ENCODE data around the gene LMNB1.
"Not testable (repeated sequence)": the region's sequence is repeated elsewhere in the genome, so short reads cannot be mapped to it uniquely, and the experiment has no call there.

The LMNB1 gene

GRCh38 chr5:126818736-126819135, 41.8 kb downstream of the LMNB1 start:
- DNase-seq (ENCODE audit: low read depth, low spot score) = no peak

- DNase-seq (ENCODE audit: low read depth, low spot score) = no peak
Measured at GRCh38 chr5:126819253-126819652, 42.3 kb downstream of the LMNB1 start.

- no peak for DNase-seq (ENCODE audit: low read depth, low spot score)
Measured at GRCh38 chr5:126826619-126827215, 49.8 kb downstream of the LMNB1 start.

- no peak for DNase-seq (ENCODE audit: low read depth, low spot score)
Measured at GRCh38 chr5:126829098-126829497, 52.2 kb downstream of the LMNB1 start.

- DNase-seq (ENCODE audit: low read depth, low spot score) = no peak
Measured at GRCh38 chr5:126830061-126830460, 53.1 kb downstream of the LMNB1 start.

- DNase-seq (ENCODE audit: low read depth, low spot score) = no peak
Measured at GRCh38 chr5:126831156-126831555, 54.2 kb downstream of the LMNB1 start.

GRCh38 chr5:126836778-126837177, 59.8 kb downstream of the LMNB1 start:
- DNase-seq (ENCODE audit: low read depth, low spot score) = no peak

- DNase-seq (ENCODE audit: low read depth, low spot score) = no peak
Measured at GRCh38 chr5:126837242-126837641, 60.3 kb downstream of the LMNB1 start.

- no peak for DNase-seq (ENCODE audit: low read depth, low spot score)
Measured at GRCh38 chr5:126837906-126838539, 61.1 kb downstream of the LMNB1 start.

- DNase-seq (ENCODE audit: low read depth, low spot score) = not testable (repeated sequence)
Measured at GRCh38 chr5:126839407-126839806, 62.5 kb downstream of the LMNB1 start.

GRCh38 chr5:126843375-126843774, 66.4 kb downstream of the LMNB1 start:
- DNase-seq (ENCODE audit: low read depth, low spot score) = not testable (repeated sequence)

- not testable (repeated sequence) for DNase-seq (ENCODE audit: low read depth, low spot score)
Measured at GRCh38 chr5:126845470-126846070, 68.6 kb downstream of the LMNB1 start.

GRCh38 chr5:126846344-126846743, 69.4 kb downstream of the LMNB1 start:
- no peak for DNase-seq (ENCODE audit: low read depth, low spot score)

GRCh38 chr5:126846744-126847455, 70.0 kb downstream of the LMNB1 start:
- no peak for DNase-seq (ENCODE audit: low read depth, low spot score)

GRCh38 chr5:126847456-126847820, 70.5 kb downstream of the LMNB1 start:
- DNase-seq (ENCODE audit: low read depth, low spot score) = no peak

- no peak for DNase-seq (ENCODE audit: low read depth, low spot score)
Measured at GRCh38 chr5:126847826-126848251, 70.9 kb downstream of the LMNB1 start.

- DNase-seq (ENCODE audit: low read depth, low spot score) = no peak
Measured at GRCh38 chr5:126848253-126848652, 71.3 kb downstream of the LMNB1 start.

GRCh38 chr5:126849101-126849678, 72.3 kb downstream of the LMNB1 start:
- no peak for DNase-seq (ENCODE audit: low read depth, low spot score)

- no peak for DNase-seq (ENCODE audit: low read depth, low spot score)
Measured at GRCh38 chr5:126851501-126852011, 74.6 kb downstream of the LMNB1 start.

- no peak for DNase-seq (ENCODE audit: low read depth, low spot score)
Measured at GRCh38 chr5:126852091-126852571, 75.2 kb downstream of the LMNB1 start.

- DNase-seq (ENCODE audit: low read depth, low spot score) = no peak
Measured at GRCh38 chr5:126852841-126853271, 75.9 kb downstream of the LMNB1 start.

Data from brain pericyte (primary cell).